Immature natural killer cell (primary cell): ENCODE data around the gene SUB1. TPM values are rescaled to one million over a fixed set of nuclear protein-coding genes. Genes with fewer than 3 reads are reported as not detected.
"Not testable (repeated sequence)": the region's sequence is repeated elsewhere in the genome, so short reads cannot be mapped to it uniquely, and the experiment has no call there.

ENCODE experiments used
- DNase-seq, 3 donors: peaks; one replicate each; pipeline ENCODE4 v3.0.0; 2022; ENCODE audit warnings: mixed read lengths in 1 of 3
- H3K27ac Mint-ChIP-seq, 6 donors: one replicate each; pipeline ENCODE4 v1.8.0; 2020; ENCODE audit warnings: mixed read lengths in 6 of 6, mild to moderate bottlenecking in 5 of 6, inconsistent platforms in 4 of 6, moderate library complexity in 3 of 6
- H3K27me3 Mint-ChIP-seq, 3 donors: one replicate each; pipeline ENCODE4 v1.8.0; 2020 to 2021; ENCODE audit warnings: low read depth in 3 of 3, mild to moderate bottlenecking in 3 of 3, mixed read lengths in 3 of 3, moderate library complexity in 3 of 3, inconsistent platforms in 1 of 3
- H3K36me3 Mint-ChIP-seq, 3 donors: one replicate each; pipeline ENCODE4 v1.8.0; 2020; ENCODE audit warnings: mixed read lengths in 3 of 3, inconsistent platforms in 2 of 3, mild to moderate bottlenecking in 2 of 3
- H3K4me1 Mint-ChIP-seq, 2 donors: one replicate each; pipeline ENCODE4 v1.8.0; 2020; ENCODE audit warnings: inconsistent platforms in 2 of 2, mild to moderate bottlenecking in 2 of 2, mixed read lengths in 2 of 2, moderate library complexity in 1 of 2
- H3K4me3 Mint-ChIP-seq, 5 donors: one replicate each; pipeline ENCODE4 v1.8.0; 2020; ENCODE audit warnings: mild to moderate bottlenecking in 5 of 5, mixed read lengths in 5 of 5, inconsistent platforms in 3 of 5, moderate library complexity in 3 of 5
- H3K9me3 Mint-ChIP-seq, 6 donors: one replicate each; pipeline ENCODE4 v1.8.0; 2020; ENCODE audit warnings: mild to moderate bottlenecking in 6 of 6, mixed read lengths in 6 of 6, inconsistent platforms in 4 of 6, moderate library complexity in 3 of 6
- polyA plus RNA-seq, 3 donors: library from polyadenylated mRNA; unstranded; fragments of 300-500 nt; fragmentation: Illumina TruSeq; gene quantifications; one replicate each; pipeline ENCODE4 v1.2.3, GENCODE V29; 2021

Gene SUB1
- polyA plus RNA-seq, 3 donors from 2014 or later = 471 to 654 (median 487) TPM

GRCh38 chr5:32625106-32625505 lies 39.7 kb downstream of the SUB1 start:
- no peaks in the 10 kb centered on the region for H3K4me1 Mint-ChIP-seq
- no peaks in the 10 kb centered on the region for H3K9me3 Mint-ChIP-seq
- no peak for DNase-seq
- H3K27ac Mint-ChIP-seq = no peak overlapping the region
- H3K36me3 Mint-ChIP-seq = peaks cover 0 to 7% (median 0%) of the 10 kb centered on the region in 3 donors
- no peak overlapping the region for H3K4me3 Mint-ChIP-seq
- peaks cover 0 to 2% (median 2%) of the 10 kb centered on the region in 3 donors for H3K27me3 Mint-ChIP-seq

GRCh38 chr5:32625547-32625946 lies 40.2 kb downstream of the SUB1 start:
- Mint-ChIP-seq H3K9me3 (no peaks in the 10 kb centered on the region), H3K27me3 (peaks cover 0 to 2% (median 2%) of the 10 kb centered on the region in 3 donors), H3K36me3 (peaks cover 0 to 7% (median 0%) of the 10 kb centered on the region in 3 donors), H3K27ac (no peak overlapping the region), H3K4me3 (no peak overlapping the region), H3K4me1 (no peaks in the 10 kb centered on the region)
- no peak for DNase-seq

- Mint-ChIP-seq H3K27ac (no peak overlapping the region), H3K4me3 (no peak overlapping the region), H3K4me1 (no peaks in the 10 kb centered on the region), H3K36me3 (no peaks in the 10 kb centered on the region), H3K27me3 (peaks cover 0 to 3% (median 2%) of the 10 kb centered on the region in 3 donors), H3K9me3 (no peaks in the 10 kb centered on the region)
- no peak for DNase-seq
Observed at GRCh38 chr5:32627219-32627870, 42.0 kb downstream of the SUB1 start.

DNA sequence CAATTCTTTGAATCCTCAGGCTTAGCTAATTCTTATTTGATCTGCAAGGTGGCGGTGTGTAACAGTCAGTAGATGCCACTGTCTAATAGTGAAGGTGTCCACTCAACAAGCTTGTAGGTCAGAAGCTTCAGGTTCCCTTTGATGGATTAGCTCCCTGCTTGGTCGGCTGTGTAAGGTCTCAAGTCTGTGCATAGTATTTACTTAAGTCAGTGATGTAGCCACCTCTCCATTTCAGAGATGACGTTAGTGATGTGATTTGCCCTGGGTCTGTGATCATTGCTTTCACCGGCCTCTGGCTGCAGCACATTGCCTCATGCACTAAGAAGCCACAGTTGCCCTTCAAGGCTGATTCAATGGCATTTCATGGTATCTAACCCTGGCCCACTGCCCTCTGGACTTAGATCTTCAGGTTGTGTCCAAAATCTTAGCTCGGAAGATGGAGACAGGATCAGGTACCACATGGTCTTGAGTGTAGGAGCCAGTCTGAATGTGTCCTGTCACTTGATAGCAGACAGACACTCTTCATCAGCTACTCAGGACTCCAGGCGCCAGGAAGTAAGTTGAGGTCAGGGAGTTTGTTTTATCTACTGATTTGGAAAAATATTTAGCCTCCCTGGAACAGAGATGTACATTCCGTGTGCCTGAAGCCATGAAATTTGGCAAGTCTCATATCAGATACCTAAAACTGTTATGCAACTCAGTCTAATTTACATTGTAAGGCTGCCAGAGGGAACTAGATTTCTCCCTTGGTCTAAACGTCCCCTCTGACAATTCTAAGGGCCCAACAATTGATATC lies 42.9 kb downstream of the SUB1 start:
- DNase-seq = no peak
- H3K9me3 Mint-ChIP-seq = no peaks in the 10 kb centered on the region
- H3K27ac Mint-ChIP-seq = no peak overlapping the region
- H3K36me3 Mint-ChIP-seq = no peaks in the 10 kb centered on the region
- H3K27me3 Mint-ChIP-seq = peaks cover 0 to 7% (median 2%) of the 10 kb centered on the region in 3 donors
- H3K4me3 Mint-ChIP-seq = no peak overlapping the region
- H3K4me1 Mint-ChIP-seq = no peaks in the 10 kb centered on the region

- Mint-ChIP-seq H3K9me3 (no peaks in the 10 kb centered on the region), H3K27me3 (peaks cover 0 to 9% (median 2%) of the 10 kb centered on the region in 3 donors), H3K36me3 (no peaks in the 10 kb centered on the region), H3K4me1 (no peaks in the 10 kb centered on the region), H3K4me3 (no peak overlapping the region), H3K27ac (no peak overlapping the region)
- DNase-seq = no peak
Observed at GRCh38 chr5:32630867-32631491, 45.6 kb downstream of the SUB1 start.

DNA sequence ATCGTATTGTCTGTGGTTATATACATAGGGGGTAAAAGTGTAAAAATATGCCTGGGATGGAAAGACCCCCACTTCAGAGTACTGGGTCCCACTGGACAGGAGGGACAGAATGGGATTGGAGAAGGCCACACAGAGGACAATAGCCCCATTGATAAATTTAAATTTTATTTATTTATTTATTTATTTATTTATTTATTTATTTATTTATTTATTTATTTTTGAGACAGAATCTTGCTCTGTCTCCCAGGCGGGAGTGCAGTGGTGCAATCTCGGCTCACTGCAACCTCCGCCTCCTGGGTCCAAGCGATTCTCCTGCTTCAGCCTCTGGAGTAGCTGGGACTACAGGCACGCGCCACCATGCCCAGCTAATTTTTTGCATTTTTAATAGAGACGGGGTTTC lies 47.7 kb downstream of the SUB1 start:
- not testable (repeated sequence) for H3K36me3 Mint-ChIP-seq, DNase-seq, H3K4me1 Mint-ChIP-seq, H3K27ac Mint-ChIP-seq, H3K4me3 Mint-ChIP-seq, H3K9me3 Mint-ChIP-seq
- peaks cover 0 to 13% (median 2%) of the 10 kb centered on the region in 3 donors for H3K27me3 Mint-ChIP-seq

- Mint-ChIP-seq H3K27ac (no peak overlapping the region), H3K36me3 (no peaks in the 10 kb centered on the region), H3K4me3 (no peak overlapping the region), H3K4me1 (no peaks in the 10 kb centered on the region), H3K9me3 (no peaks in the 10 kb centered on the region), H3K27me3 (peaks cover 2 to 14% (median 3%) of the 10 kb centered on the region in 3 donors)
- no peak for DNase-seq
Observed at GRCh38 chr5:32638309-32638708, 53.0 kb downstream of the SUB1 start.

DNA sequence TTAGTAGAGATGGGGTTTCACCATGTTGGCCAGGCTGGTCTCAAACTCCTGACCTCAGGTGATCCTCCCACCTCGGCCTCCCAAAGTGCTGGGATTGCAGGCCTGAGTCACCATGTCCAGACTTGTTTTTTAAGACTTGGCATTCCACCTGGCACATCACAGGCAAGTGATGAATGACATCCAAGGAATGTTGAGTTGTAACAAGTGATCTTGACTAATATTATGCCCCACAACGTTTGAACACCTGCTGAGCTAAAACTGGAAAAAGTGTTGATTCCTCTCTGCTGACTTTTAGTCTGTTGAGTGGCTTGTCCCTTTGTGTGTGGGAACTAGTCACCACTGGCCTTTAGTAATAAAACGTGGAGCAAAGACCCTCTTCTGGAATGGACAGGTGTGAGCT lies 54.6 kb downstream of the SUB1 start:
- Mint-ChIP-seq H3K27me3 (peaks cover 2 to 14% (median 3%) of the 10 kb centered on the region in 3 donors), H3K9me3 (no peaks in the 10 kb centered on the region), H3K4me3 (no peak overlapping the region), H3K27ac (no peak overlapping the region), H3K4me1 (no peaks in the 10 kb centered on the region), H3K36me3 (no peaks in the 10 kb centered on the region)
- DNase-seq = no peak

DNA sequence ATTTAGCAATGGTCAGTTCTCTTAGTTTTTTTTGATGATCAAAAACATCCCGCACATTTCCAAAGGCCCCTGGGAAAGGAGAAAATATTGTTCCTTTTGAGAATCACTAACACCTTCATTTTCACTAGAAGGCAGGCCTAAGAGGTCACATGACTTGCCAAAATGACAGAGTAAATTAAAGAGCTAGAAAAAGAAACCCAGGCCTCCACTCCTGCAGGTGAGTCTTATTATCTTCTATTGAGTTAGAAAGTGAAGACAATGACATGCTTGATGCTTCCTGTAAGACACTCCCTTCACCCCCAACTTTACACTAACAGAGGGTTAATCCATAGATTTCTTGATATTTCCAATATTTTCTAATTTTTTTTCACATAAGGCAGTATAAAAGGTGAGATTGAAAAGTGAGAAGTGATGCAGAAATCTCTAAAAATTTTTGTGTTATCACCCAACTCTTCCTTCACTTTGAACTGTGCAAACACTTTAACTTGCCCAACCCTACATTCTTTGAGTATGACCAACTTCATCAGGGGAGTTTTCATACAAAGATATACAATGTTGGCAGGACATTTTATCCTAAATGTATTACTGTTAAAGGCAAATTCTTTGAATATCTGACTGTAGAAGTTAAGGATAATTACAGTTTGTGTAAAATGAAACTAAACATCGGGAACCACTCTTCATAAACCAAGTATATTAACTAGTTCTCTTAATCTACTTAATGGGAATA lies 57.1 kb downstream of the SUB1 start:
- Mint-ChIP-seq H3K9me3 (no peaks in the 10 kb centered on the region), H3K27me3 (peaks cover 2 to 11% (median 3%) of the 10 kb centered on the region in 3 donors), H3K4me1 (no peaks in the 10 kb centered on the region), H3K36me3 (no peaks in the 10 kb centered on the region), H3K4me3 (no peak overlapping the region), H3K27ac (no peak overlapping the region)
- no peak for DNase-seq

- Mint-ChIP-seq H3K4me1 (no peaks in the 10 kb centered on the region), H3K9me3 (no peaks in the 10 kb centered on the region), H3K4me3 (no peak overlapping the region), H3K36me3 (no peaks in the 10 kb centered on the region), H3K27me3 (peaks cover 0 to 9% (median 0%) of the 10 kb centered on the region in 3 donors), H3K27ac (no peak overlapping the region)
- DNase-seq = no peak
Observed at GRCh38 chr5:32645246-32645645, 59.9 kb downstream of the SUB1 start.

DNA sequence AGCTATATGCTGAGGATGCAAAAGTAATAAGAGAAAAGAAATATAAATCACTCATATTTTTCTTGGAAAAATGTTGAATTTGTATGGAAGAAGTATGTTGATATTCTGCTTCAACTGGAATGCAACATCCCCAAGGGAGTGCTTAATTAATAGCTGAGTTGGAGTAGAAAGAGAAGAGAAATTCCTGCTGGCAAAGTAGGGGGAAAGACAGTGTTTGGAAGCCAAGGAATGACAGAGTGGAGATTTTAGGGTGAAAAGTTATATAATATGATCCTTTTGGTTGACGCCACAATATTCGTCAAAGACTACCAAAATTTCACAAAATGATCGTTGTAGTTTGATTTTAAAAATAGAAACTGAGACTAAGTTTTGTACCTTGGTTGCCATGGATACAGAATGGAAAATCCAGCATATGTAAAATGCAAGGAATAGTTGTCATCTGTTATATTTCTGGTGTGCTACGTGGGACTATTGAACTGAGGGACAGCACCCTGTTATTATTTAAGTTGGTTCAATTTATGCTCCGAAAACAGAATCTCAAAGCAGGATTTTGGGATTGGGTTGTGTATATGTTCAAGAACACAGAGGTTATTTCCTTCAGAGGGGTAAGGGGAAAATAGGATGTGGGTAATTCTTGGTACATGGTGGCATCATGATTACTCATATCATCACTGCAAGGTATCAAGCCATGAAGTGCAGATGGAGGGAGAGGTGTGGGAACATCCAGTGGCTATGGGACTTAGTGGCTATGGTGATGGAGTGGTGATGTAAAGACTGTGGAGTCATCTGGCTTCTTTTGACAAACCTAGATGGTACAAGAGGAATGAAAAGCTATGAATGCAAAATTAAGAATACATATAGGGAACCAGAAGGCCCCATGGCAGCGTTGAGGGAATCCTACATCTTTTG lies 61.0 kb downstream of the SUB1 start:
- Mint-ChIP-seq H3K4me3 (no peak overlapping the region), H3K27ac (no peak overlapping the region), H3K4me1 (no peaks in the 10 kb centered on the region), H3K27me3 (peaks cover 0 to 8% (median 0%) of the 10 kb centered on the region in 3 donors), H3K36me3 (no peaks in the 10 kb centered on the region), H3K9me3 (no peaks in the 10 kb centered on the region)
- no peak for DNase-seq

DNA sequence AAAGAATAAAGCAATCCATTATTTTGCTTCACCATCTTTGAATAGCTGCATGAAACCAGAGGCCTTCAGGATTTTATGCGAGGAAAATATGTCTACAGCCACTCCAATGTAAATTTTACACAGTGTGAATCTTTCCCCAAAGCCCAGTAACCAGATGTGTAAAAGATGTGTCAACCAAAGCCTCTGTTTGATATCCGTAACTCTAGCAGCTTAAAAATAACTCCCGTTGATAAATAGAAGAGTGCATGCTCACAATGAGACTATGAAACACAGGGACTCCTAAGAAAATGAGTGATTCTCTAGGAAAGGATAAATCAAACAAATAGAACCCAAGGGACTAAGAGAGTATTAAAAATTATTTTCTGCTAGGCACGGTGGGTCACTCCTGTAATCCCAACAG lies 65.7 kb downstream of the SUB1 start:
- Mint-ChIP-seq H3K4me3 (no peak overlapping the region), H3K27me3 (peaks cover 0 to 3% (median 0%) of the 10 kb centered on the region in 3 donors), H3K36me3 (peaks cover 0 to 4% (median 0%) of the 10 kb centered on the region in 3 donors), H3K9me3 (peaks cover 0 to 12% (median 2%) of the 10 kb centered on the region in 6 donors), H3K4me1 (no peaks in the 10 kb centered on the region), H3K27ac (no peak overlapping the region)
- DNase-seq = no peak

- H3K9me3 Mint-ChIP-seq = peaks cover 0 to 18% (median 3%) of the 10 kb centered on the region in 6 donors
- H3K27me3 Mint-ChIP-seq = peaks cover 0 to 3% (median 0%) of the 10 kb centered on the region in 3 donors
- no peak overlapping the region for H3K27ac Mint-ChIP-seq
- DNase-seq = no peak
- no peak overlapping the region for H3K4me3 Mint-ChIP-seq
- no peaks in the 10 kb centered on the region for H3K4me1 Mint-ChIP-seq
- H3K36me3 Mint-ChIP-seq = peaks cover 0 to 4% (median 0%) of the 10 kb centered on the region in 3 donors
Observed at GRCh38 chr5:32651638-32652037, 66.3 kb downstream of the SUB1 start.
